Measurements from ENCODE around the gene CD300E.

Gene CD300E

DNA sequence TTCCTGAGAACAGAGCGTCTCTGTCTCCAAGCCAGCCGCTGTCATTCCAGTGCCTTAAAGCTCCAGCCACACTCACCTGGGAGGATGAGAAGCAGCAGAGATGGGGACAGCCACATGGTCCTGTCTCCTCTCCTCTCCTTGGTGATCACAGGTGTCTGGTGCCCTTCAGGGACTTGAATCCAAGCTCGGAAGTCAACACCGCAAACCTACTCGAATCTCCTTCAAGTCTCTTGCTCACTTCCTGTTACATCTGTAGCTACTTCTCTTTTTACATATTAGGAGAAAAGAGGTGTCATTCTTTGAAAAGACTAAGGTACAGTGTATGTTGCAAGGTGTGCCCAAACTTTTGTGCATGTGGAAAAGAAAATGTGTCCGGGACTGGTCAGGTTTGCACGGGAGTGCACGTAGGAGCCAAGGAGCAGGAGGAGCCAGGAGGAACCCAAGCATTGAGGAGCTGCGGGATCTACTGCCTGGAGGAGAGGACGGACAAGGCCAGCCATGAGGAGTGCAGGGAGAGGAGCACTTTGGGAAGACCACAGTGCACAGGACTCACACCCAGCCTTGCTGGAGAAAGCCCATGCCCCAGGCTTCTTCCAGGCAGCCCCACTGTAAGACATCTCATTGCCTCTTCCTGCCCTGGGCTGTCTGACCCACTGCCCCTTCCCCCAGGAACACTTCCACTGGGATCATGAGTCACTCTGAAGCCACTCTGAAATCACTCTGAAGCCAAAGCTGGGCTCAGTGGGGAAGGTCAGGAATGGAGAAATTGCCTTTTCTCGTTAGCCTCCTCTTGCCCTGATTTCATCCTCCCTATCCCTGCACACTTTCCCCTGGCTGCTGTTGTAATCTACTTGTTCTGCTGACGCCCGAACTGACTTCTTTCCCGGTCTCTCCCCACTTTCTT is 31.2 kb downstream of the CD300E start, which contains the start of gene CD300LD:
TSS of gene CD300LD (minus strand) at position 197 of the 904 bp plus-strand sequence. CDS start at position 116, 81 bp downstream.
- Histone ChIP-seq H3K27me3 (ENCODE audit: insufficient read depth, poor library complexity, severe bottlenecking) (no peaks in the 10 kb centered on the region), H3K4me3 (replicated peaks; ENCODE audit: insufficient read depth, low read length) (no peak within 1 kb of the TSS), H3K27ac (replicated peaks) (no peak within 1 kb of the TSS)
- TF ChIP-seq GABPA (IDR thresholded peaks at IDR 0.05; ENCODE audit: low read depth) (no peak), SPI1 (IDR thresholded peaks at IDR 0.05; ENCODE audit: borderline replicate concordance, low read depth) (peak; percentile 84)
- peak in 1 of 2 experiments; percentile 55 for DNase-seq (ENCODE audit: low read depth in 1 of 2, low spot score in 1 of 2)

- H3K27ac ChIP-seq (replicated peaks): no peak overlapping the region
- no peak overlapping the region for H3K4me3 ChIP-seq (replicated peaks; ENCODE audit: insufficient read depth, low read length)
- TF ChIP-seq, protein P1, sequence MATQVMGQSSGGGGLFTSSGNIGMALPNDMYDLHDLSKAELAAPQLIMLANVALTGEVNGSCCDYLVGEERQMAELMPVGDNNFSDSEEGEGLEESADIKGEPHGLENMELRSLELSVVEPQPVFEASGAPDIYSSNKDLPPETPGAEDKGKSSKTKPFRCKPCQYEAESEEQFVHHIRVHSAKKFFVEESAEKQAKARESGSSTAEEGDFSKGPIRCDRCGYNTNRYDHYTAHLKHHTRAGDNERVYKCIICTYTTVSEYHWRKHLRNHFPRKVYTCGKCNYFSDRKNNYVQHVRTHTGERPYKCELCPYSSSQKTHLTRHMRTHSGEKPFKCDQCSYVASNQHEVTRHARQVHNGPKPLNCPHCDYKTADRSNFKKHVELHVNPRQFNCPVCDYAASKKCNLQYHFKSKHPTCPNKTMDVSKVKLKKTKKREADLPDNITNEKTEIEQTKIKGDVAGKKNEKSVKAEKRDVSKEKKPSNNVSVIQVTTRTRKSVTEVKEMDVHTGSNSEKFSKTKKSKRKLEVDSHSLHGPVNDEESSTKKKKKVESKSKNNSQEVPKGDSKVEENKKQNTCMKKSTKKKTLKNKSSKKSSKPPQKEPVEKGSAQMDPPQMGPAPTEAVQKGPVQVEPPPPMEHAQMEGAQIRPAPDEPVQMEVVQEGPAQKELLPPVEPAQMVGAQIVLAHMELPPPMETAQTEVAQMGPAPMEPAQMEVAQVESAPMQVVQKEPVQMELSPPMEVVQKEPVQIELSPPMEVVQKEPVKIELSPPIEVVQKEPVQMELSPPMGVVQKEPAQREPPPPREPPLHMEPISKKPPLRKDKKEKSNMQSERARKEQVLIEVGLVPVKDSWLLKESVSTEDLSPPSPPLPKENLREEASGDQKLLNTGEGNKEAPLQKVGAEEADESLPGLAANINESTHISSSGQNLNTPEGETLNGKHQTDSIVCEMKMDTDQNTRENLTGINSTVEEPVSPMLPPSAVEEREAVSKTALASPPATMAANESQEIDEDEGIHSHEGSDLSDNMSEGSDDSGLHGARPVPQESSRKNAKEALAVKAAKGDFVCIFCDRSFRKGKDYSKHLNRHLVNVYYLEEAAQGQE (IDR thresholded peaks at IDR 0.05; ENCODE audit: insufficient replicate concordance, low read depth): no peak
- TF ChIP-seq POLR2AphosphoS5 (IDR thresholded peaks at IDR 0.05; ENCODE audit: low read depth) (no peak), SPI1 (IDR thresholded peaks at IDR 0.05; ENCODE audit: borderline replicate concordance, low read depth) (no peak), GABPA (IDR thresholded peaks at IDR 0.05; ENCODE audit: low read depth) (no peak)
- TF ChIP-seq, protein P2, sequence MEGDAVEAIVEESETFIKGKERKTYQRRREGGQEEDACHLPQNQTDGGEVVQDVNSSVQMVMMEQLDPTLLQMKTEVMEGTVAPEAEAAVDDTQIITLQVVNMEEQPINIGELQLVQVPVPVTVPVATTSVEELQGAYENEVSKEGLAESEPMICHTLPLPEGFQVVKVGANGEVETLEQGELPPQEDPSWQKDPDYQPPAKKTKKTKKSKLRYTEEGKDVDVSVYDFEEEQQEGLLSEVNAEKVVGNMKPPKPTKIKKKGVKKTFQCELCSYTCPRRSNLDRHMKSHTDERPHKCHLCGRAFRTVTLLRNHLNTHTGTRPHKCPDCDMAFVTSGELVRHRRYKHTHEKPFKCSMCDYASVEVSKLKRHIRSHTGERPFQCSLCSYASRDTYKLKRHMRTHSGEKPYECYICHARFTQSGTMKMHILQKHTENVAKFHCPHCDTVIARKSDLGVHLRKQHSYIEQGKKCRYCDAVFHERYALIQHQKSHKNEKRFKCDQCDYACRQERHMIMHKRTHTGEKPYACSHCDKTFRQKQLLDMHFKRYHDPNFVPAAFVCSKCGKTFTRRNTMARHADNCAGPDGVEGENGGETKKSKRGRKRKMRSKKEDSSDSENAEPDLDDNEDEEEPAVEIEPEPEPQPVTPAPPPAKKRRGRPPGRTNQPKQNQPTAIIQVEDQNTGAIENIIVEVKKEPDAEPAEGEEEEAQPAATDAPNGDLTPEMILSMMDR (IDR thresholded peaks at IDR 0.05; ENCODE audit: insufficient read depth, low read length): no peak
- no peak for DNase-seq (ENCODE audit: low read depth in 1 of 2, low spot score in 1 of 2)
- H3K27me3 ChIP-seq (ENCODE audit: insufficient read depth, poor library complexity, severe bottlenecking): no peaks in the 10 kb centered on the region
Observed at GRCh38 chr17:74591503-74591902, 32.0 kb downstream of the CD300E start.

DNA sequence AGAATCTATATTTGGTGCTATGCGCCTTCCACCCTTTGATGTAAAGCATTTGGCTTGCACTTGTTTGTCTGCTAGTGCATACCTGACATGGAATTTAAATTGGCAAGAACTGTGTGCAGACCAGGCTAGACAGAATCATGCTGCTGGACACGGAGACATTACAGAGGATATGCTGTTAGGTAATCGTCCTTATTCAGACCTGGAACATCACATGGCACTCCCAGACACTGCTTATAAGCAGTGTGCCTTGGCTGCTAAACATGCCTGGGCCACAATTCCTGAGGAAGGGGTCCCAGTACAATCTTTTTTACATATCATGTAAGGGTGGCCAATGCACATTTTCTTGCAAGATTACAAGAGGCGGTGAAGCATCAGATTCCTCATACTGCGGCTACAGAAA is 37.8 kb downstream of the CD300E start:
- H3K27me3 ChIP-seq (ENCODE audit: insufficient read depth, poor library complexity, severe bottlenecking): no peaks in the 10 kb centered on the region

DNA sequence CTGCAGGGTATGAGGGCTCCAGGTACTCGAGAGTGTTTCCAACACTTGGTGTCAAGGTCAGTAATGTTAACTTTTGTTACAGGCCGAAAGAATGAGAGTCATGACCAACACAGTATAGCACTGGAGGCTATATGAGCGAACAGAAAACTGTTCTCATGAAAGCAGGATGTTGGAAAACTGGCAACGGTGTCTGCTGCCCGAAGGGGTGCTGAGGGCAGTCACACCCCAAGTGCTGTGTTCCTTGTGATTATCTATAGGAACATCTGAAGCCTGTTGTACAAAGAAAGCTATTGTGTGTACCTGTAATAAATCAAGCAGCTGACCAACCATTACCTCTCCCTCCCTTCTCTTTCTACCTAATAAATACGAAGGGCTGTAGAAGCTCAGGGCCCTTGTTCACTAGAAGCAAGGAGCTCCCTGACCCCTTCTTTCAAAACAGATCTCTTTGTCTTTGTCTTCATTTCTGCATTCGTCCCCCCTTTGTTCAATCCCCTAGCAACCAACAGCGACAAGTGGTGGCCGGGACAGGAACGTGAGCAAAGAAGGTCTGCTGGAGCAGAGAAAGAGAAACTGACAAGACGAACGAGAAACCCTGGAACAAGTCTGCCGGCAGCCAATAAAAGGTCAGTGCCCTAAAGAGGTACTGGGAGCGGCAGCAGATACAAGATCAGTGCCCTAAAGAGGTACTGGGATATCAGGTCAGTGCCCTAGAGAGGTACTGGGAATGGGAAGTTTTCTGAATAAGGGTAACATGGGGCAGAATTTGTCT is 39.1 kb downstream of the CD300E start:
- no peak for DNase-seq (ENCODE audit: low read depth in 1 of 2, low spot score in 1 of 2)
- no peaks in the 10 kb centered on the region for H3K27me3 ChIP-seq (ENCODE audit: insufficient read depth, poor library complexity, severe bottlenecking)
- H3K4me3 ChIP-seq (replicated peaks; ENCODE audit: insufficient read depth, low read length): no peak overlapping the region
- no peak overlapping the region for H3K27ac ChIP-seq (replicated peaks)
- TF ChIP-seq POLR2AphosphoS5 (IDR thresholded peaks at IDR 0.05; ENCODE audit: low read depth) (no peak), SPI1 (IDR thresholded peaks at IDR 0.05; ENCODE audit: borderline replicate concordance, low read depth) (no peak), GABPA (IDR thresholded peaks at IDR 0.05; ENCODE audit: low read depth) (no peak)
- TF ChIP-seq, protein P1 (IDR thresholded peaks at IDR 0.05; ENCODE audit: insufficient replicate concordance, low read depth): no peak
- TF ChIP-seq, protein P2 (IDR thresholded peaks at IDR 0.05; ENCODE audit: insufficient read depth, low read length): no peak

More for the DNA sequence above, 37.8 kb downstream of the CD300E start:
- no peak overlapping the region for H3K4me3 ChIP-seq (replicated peaks; ENCODE audit: insufficient read depth, low read length)
- TF ChIP-seq, protein P2 (IDR thresholded peaks at IDR 0.05; ENCODE audit: insufficient read depth, low read length): no peak
- H3K27ac ChIP-seq (replicated peaks): no peak overlapping the region
- DNase-seq (ENCODE audit: low read depth in 1 of 2, low spot score in 1 of 2): no peak

All from HL-60 (cell line).